Colonic mucosa (tissue), 4 donors: ENCODE measurements around the gene ASIP. TPM values are rescaled to one million over a fixed set of nuclear protein-coding genes. Genes with fewer than 3 reads are reported as not detected.

Source experiments
- DNase-seq: peaks from one replicate; pipeline ENCODE4 v3.0.0-alpha.2; 2020
- H3K27ac ChIP-seq: fragments of 200-600 bp; one replicate; pipeline ENCODE4 v1.8.0; 2021
- H3K27me3 ChIP-seq: fragments of 200-600 bp; one replicate; pipeline ENCODE4 v1.8.0; 2021
- H3K36me3 ChIP-seq: fragments of 200-600 bp; one replicate; pipeline ENCODE4 v1.8.0; 2021
- H3K4me1 ChIP-seq: fragments of 200-600 bp; one replicate; pipeline ENCODE4 v1.8.0; 2021; ENCODE audit warnings: mild to moderate bottlenecking
- H3K4me3 ChIP-seq: fragments of 200-600 bp; one replicate; pipeline ENCODE4 v1.8.0; 2021
- H3K9ac ChIP-seq, 2 donors: one replicate each; pipeline ENCODE4 v1.7.0; 2013; ENCODE audit warnings: control low read depth in 2 of 2, low read depth in 2 of 2, low read length in 2 of 2
- H3K9me3 ChIP-seq: fragments of 200-600 bp; one replicate; pipeline ENCODE4 v1.8.0; 2021
- CTCF ChIP-seq: fragments of 200-600 bp; IDR thresholded peaks from one replicate; pipeline ENCODE4 v1.8.0; 2022; ENCODE audit warnings: antibody characterized with exemption, mild to moderate bottlenecking
- intact Hi-C: fragments of 100-400 bp; cut with DNase I; formaldehyde crosslinking; loops from one replicate; pipeline ENCODE4 v1.14.1; 2022
- total RNA-seq, 2 donors: library from RNA; stranded (reverse); fragmentation: NEBNext Ultra II Directional in 1 of 2; extraction: Animal tissue kit (Norgen Biotek cat#: 25700) in 1 of 2; gene quantifications; one replicate each; pipeline ENCODE4 v1.2.1, GENCODE V29; 2021
- donor health status: healthy.
- donor health status: DM: no; HTN: no; CAD: no.
- donor health status: DM: no; HTN: no; CAD: no.

ASIP gene
- total RNA-seq, 2 donors from 2014 or later = not detected

- TF ChIP-seq CTCF = no peak
- H3K9me3 ChIP-seq = no peaks in the 10 kb centered on the region
- DNase-seq = no peak
- intact Hi-C loops = no loop called here
- H3K36me3 ChIP-seq = no peaks in the 10 kb centered on the region
- peaks cover 8% of the 10 kb centered on the region for H3K4me1 ChIP-seq
- no peaks in the 10 kb centered on the region for H3K27me3 ChIP-seq
- H3K4me3 ChIP-seq = peak overlapping the region; percentile 89
- H3K9ac ChIP-seq = peak overlapping the region; percentile 50 to 94
- H3K27ac ChIP-seq = peak overlapping the region; percentile 92
Observed at GRCh38 chr20:34301587-34302311, 60.5 kb downstream of the ASIP start.

DNA sequence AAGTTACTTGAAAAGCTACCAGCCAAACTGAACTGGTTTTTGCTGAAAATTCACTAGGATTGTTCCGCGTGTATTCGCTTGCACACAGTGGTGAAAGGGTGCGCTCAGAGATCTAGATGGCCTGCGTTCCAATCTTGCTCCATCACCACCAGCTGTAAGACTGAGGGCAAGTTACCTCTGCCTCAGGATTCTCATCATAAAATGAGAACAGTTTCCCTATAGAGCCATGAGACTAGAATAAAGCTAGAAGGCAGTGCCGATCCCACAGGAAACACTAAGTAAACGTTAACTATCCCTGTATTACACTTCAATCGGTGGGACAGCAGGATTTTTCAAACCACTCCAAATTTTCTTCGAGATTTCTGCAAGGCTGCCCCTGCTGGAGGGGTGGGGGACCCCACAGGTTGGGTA is 61.1 kb downstream of the ASIP start:
- intact Hi-C loops = no loop called here
- peaks cover 8% of the 10 kb centered on the region for H3K4me1 ChIP-seq
- peak overlapping the region; percentile 89 for H3K4me3 ChIP-seq
- DNase-seq = no peak
- H3K9me3 ChIP-seq = no peaks in the 10 kb centered on the region
- no peaks in the 10 kb centered on the region for H3K36me3 ChIP-seq
- no peaks in the 10 kb centered on the region for H3K27me3 ChIP-seq
- peak overlapping the region; percentile 92 for H3K27ac ChIP-seq
- peak overlapping the region; percentile 86 to 94 for H3K9ac ChIP-seq
- no peak for TF ChIP-seq CTCF

DNA sequence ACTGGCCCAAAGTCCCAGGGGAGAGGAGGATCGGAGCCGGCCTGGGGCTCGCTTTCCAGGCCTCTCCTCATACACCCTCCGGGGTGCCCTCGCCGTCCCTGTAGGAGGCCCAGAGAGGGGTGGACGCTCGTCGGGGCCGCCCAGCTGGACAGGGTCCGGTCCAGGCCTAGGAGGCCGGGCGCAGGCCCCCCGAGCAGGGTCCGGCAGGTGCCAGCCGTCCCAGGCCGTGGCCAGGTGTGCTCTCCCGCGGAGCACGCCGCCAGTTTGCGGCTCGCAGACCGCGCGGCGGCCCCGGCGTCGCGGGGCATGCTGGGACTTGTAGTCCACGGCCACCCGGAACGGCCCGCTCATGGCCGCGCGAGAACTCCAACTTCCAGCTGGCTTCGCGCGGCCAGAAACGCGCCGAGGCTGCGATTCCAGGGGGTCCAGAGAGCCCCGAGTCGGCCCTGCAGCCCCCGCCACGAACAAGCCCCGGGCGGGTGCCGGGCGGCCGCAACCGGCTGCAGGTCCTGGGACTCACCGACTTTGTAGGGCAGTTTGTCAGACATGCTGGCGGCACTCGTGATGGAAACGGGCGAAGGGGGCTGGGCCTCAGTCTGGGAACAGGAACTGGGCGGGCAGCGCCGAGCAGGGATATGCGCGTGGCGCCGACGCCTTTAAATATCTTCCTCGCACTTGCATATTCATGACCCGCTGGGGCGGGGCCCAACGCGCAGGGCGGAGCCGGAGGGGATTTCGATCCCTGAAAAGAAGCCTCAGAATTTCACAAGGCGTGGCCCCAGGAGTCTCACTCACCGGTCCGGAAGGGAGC is 61.7 kb downstream of the ASIP start, which contains the start of gene AHCY:
Gene AHCY, minus strand, starts transcription at position 633 of the 811 bp plus-strand sequence. Its CDS starts 85 bp downstream, at position 548.
- intact Hi-C loops = no loop called here
- Histone ChIP-seq H3K36me3 (no peaks in the 10 kb centered on the region), H3K9me3 (no peaks in the 10 kb centered on the region), H3K9ac (peak within 1 kb of the TSS; percentile 86 to 94), H3K27ac (peak within 1 kb of the TSS; percentile 92), H3K27me3 (no peaks in the 10 kb centered on the region), H3K4me3 (peak within 1 kb of the TSS; percentile 89), H3K4me1 (peaks cover 8% of the 10 kb centered on the region)
- no peak for TF ChIP-seq CTCF
- DNase-seq = peak; percentile 99

DNA sequence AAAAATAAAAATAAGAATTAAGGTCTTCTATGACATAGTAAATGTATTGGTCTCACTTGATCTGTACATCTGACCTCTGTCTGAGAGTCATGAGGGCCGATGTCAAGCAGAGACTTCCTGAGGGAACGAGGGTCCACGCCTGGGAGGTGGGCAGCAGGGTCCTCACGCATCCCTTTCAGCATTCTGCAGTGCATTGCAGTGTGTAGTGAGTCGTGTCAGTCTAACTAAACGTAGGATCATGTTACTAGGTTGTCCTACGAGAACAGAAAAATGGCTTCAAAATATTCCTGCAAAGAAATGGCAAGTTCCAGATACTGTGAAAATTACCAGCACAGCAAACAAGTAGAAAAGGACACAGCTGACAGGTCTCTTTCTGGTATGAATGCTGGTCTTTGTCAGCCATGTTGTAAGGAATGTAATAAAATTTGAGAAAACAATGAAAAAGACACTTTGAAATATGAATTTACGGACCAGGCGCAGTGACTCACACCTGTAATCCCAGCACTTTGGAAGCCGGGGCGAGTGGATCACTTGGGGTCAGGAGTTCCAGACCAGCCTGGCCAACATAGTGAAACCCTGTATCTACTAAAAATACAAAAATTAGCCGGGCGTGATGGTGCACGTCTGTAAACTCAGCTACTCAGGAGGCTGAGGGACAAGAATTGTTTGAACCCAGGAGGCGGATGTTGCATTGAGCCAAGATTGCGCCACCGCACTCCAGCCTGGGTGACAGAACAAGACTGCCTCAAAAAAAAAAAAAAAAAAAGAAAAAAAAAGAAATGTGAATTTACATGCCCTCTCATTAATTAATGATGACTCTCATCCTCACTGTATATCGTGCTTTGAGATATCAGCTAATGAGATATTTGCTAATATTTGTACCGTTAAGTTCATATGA is 64.4 kb downstream of the ASIP start:
- Histone ChIP-seq H3K9ac (no peak overlapping the region), H3K27me3 (no peaks in the 10 kb centered on the region), H3K9me3 (no peaks in the 10 kb centered on the region), H3K4me1 (peaks cover 8% of the 10 kb centered on the region), H3K4me3 (no peak overlapping the region), H3K36me3 (no peaks in the 10 kb centered on the region), H3K27ac (no peak overlapping the region)
- intact Hi-C loops = no loop called here
- TF ChIP-seq CTCF = no peak
- DNase-seq = no peak

- TF ChIP-seq CTCF = no peak
- Histone ChIP-seq H3K4me3 (no peak overlapping the region), H3K9me3 (no peaks in the 10 kb centered on the region), H3K36me3 (no peaks in the 10 kb centered on the region), H3K9ac (no peak overlapping the region), H3K27ac (peak overlapping the region; percentile 71), H3K4me1 (peaks cover 7% of the 10 kb centered on the region), H3K27me3 (no peaks in the 10 kb centered on the region)
- no peak for DNase-seq
- intact Hi-C loops = loop anchor here (10.0 kb wide), 1 partner anchor 215 kb away; no protein-coding TSS in a partner anchor
Observed at GRCh38 chr20:34309691-34310090, 68.5 kb downstream of the ASIP start.
